Cardiac muscle cell (in vitro differentiated cells and primary cell): ENCODE measurements around the gene SRSF2. TPM values are rescaled to one million over a fixed set of nuclear protein-coding genes. Genes with fewer than 3 reads are reported as not detected.
"Not testable (repeated sequence)": the region's sequence is repeated elsewhere in the genome, so short reads cannot be mapped to it uniquely, and the experiment has no call there.

ENCODE experiments used
- DNase-seq, 2 donors: peaks; one replicate each; pipeline versions ENCODE4 v3.0.0 to v3.0.0-alpha.2; 2010 to 2017; ENCODE audit warnings: low read depth in 1 of 2, low spot score in 1 of 2
- H3K27ac ChIP-seq: fragments of 200-600 bp; sonication (generic); 2 replicates; pipeline ENCODE4 v1.5.1; 2016
- H3K27me3 ChIP-seq: fragments of 200-600 bp; sonication (generic); 2 replicates; pipeline ENCODE4 v1.6.0; 2016; ENCODE audit warnings: control low read depth
- H3K36me3 ChIP-seq: fragments of 200-600 bp; sonication (generic); 2 replicates; pipeline ENCODE4 v1.5.1; 2016; ENCODE audit warnings: control low read depth
- H3K4me1 ChIP-seq: fragments of 200-600 bp; sonication (generic); 2 replicates; pipeline ENCODE4 v1.8.1; 2017; ENCODE audit warnings: low read depth, mild to moderate bottlenecking, mixed run types
- H3K4me3 ChIP-seq: fragments of 200-600 bp; sonication (generic); 2 replicates; pipeline ENCODE4 v1.5.1; 2016; ENCODE audit warnings: mild to moderate bottlenecking
- H3K9me3 ChIP-seq: fragments of 200-600 bp; sonication (generic); 2 replicates; pipeline ENCODE4 v1.5.1; 2017; ENCODE audit warnings: low read depth, mild to moderate bottlenecking, control low read depth
- polyA plus RNA-seq: library from polyadenylated mRNA; unstranded; fragments of >200 nt; fragmentation: Nextera tagmentation; extraction: Ambion mirVana; gene quantifications from 2 replicates; pipeline ENCODE4 v1.2.1, GENCODE V29; 2016
- total RNA-seq: library from RNA; depleted of rRNA; stranded (reverse); fragments of >200 nt; gene quantifications from 2 replicates; pipeline ENCODE4 v1.2.3, GENCODE V29; 2016
- TF ChIP-seq, protein P1 (sequence below): IDR thresholded peaks from 2 replicates; pipeline ENCODE4 v1.5.1; 2012; ENCODE audit warnings: low read depth, mild to moderate bottlenecking, low read length

The SRSF2 gene
- total and polyA plus RNA-seq, 2 experiments from 2014 or later = 265 to 398 TPM

DNA sequence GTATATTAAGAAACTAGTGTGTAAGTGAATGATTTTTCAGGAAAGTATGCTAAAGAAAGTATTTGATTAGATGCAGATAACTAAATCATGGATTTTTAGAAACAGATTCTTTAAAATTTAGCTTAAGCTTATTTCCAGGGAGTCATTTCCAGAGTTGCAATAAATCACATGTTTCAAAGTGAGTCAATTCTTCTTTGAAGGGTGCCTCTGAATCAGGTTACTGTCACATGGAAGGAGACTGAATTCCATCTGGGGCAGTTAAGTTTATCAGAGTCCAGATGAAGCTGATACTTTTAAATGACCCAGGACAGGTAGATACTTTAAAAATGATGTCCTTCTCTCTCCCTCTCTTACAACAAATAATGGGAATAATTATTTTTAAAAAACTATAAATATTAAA lies 5.8 kb upstream of the SRSF2 start:
- no peak overlapping the region for H3K27ac ChIP-seq
- H3K27me3 ChIP-seq = no peaks in the 10 kb centered on the region
- H3K9me3 ChIP-seq = no peaks in the 10 kb centered on the region
- peaks cover 32% of the 10 kb centered on the region for H3K4me1 ChIP-seq
- peaks cover 21% of the 10 kb centered on the region for H3K36me3 ChIP-seq
- TF ChIP-seq, protein P1, sequence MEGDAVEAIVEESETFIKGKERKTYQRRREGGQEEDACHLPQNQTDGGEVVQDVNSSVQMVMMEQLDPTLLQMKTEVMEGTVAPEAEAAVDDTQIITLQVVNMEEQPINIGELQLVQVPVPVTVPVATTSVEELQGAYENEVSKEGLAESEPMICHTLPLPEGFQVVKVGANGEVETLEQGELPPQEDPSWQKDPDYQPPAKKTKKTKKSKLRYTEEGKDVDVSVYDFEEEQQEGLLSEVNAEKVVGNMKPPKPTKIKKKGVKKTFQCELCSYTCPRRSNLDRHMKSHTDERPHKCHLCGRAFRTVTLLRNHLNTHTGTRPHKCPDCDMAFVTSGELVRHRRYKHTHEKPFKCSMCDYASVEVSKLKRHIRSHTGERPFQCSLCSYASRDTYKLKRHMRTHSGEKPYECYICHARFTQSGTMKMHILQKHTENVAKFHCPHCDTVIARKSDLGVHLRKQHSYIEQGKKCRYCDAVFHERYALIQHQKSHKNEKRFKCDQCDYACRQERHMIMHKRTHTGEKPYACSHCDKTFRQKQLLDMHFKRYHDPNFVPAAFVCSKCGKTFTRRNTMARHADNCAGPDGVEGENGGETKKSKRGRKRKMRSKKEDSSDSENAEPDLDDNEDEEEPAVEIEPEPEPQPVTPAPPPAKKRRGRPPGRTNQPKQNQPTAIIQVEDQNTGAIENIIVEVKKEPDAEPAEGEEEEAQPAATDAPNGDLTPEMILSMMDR = no peak
- no peak overlapping the region for H3K4me3 ChIP-seq
- no peak for DNase-seq

DNA sequence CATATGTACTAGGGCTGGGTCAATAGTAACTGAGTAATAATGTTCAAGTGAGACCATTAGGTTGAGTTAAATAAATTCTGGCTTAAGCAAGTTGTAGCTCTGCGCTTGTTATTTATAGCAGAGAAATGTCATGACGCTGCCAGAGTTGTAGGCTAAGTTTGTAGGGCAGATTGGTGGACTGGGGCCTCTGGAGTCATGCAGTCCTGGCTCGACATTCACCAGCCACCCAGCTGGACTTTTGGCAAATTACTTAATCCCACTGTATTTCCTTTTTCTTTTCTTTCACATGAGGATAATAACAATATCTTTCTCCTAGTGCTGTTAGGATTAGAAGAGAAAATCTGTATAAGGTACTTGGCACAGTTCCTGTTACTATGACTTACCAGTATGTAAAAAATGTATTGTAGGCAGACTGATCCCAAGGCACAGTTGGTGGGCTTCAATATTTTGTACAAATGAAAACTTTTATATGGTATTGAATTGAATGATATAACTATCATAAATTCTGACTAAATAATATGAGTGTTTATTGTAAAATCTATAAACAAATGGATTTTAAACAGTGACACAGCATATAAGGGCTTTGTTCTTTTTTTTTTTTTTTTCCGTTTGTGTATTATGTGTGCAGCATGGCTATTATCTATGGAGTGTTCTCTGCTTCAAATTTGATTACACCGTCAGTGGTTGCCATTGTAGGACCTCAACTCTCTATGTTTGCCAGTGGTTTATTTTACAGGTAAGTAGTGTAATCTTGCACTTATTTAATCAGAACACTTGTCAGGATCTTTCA lies 3.4 kb upstream of the SRSF2 start:
- Histone ChIP-seq H3K9me3 (no peaks in the 10 kb centered on the region), H3K4me3 (peak overlapping the region; percentile 90), H3K27ac (peak overlapping the region; percentile 77), H3K4me1 (peaks cover 26% of the 10 kb centered on the region), H3K27me3 (no peaks in the 10 kb centered on the region), H3K36me3 (peaks cover 25% of the 10 kb centered on the region)
- DNase-seq = peak; percentile 39 to 59
- TF ChIP-seq, protein P1 = no peak

DNA sequence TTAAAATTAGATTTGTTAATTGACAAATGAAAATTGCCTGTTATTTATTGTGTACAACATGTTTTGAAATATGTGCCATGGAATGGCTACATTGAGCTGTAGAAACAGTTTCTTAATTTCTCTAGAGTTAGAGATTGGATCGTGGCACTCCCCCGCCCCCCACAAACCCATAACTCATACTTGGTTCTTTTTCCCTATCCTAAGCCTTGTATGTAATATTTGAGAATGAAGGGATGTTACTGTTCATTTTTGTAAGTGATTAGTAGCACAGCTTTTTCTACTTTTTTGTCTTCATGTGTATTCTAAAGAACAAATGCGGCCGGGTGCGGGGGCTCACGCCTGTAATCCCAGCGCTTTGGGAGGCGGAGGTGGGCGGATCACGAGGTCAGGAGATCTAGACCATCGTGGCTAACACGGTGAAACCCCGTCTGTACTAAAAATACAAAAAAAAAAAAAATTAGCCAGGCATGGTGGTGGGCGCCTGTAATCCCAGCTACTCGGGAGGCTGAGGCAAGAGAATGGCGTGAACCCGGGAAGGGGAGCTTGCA lies 2.5 kb upstream of the SRSF2 start:
- Histone ChIP-seq H3K4me3 (peak overlapping the region; percentile 90), H3K4me1 (peaks cover 31% of the 10 kb centered on the region), H3K36me3 (peaks cover 22% of the 10 kb centered on the region)
- H3K9me3 ChIP-seq, H3K27ac ChIP-seq, H3K27me3 ChIP-seq, DNase-seq: not testable (repeated sequence)

DNA sequence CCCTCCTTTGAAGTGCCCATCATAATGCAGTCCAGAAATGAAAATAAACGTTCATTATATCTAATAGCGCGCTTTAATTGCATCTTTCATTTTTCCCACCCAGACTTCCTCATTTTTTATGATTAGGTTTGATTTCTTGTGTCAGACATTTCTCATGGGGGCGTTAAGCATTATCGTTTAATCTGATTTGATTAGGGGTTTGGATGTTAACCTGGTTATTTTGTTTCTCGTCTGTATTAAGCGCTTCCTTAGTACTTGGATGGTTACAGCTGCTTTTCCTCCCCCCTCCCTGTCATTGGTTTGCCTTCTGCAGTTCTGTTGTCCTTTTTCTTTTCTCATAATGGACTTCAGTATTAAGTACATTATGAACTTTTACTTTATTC lies 1.3 kb upstream of the SRSF2 start:
- Histone ChIP-seq H3K4me1 (peaks cover 26% of the 10 kb centered on the region), H3K9me3 (no peaks in the 10 kb centered on the region), H3K27me3 (no peaks in the 10 kb centered on the region), H3K4me3 (peak overlapping the region; percentile 90), H3K36me3 (peaks cover 30% of the 10 kb centered on the region), H3K27ac (peak overlapping the region; percentile 95)
- DNase-seq = no peak
- TF ChIP-seq, protein P1 = no peak

DNA sequence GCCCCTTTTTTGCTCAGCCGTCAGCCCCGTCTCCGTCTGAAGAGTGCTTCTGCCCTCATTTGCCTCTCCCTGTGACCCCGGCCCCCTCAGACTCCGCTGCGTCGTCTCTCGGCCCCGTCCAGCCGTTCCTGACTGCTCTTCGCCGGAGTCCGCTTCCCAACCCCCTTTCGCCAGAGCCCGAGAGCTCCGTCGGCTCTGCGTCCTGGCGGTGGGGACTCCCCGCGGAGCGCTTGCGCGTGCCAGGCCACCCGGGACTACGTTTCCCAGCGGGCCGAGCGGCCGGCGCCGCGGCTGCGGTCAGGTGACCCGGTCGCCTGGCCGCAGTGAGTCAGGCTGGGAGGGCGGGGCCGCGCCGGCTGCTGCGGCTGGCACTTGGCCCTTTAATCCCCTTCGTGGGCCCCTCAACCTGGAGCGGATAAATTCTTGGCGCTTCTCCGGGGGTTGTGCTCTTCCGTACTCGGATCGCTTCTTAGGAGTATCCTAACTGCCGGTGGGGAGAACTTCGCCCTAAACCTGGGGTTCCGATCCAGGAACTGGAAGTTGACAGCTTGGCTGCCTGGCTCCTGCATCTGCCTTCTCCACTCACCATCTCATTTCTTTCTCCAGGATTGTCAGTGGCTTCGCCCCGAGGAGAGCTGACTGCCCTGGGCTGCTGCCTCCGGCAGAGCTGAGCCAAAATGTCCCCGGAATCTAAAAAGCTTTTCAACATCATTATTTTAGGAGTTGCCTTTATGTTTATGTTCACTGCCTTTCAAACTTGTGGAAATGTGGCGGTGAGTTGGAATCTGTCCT lies 741 bp upstream of the SRSF2 start, which contains the start of gene MFSD11:
MFSD11 (plus strand) TSS at position 444 of the 792 bp plus-strand sequence; CDS start at position 678, 234 bp downstream.
- peak; percentile 97 for DNase-seq

More for the DNA sequence above, 741 bp upstream of the SRSF2 start, which contains the start of gene MFSD11:
- Histone ChIP-seq H3K4me1 (peaks cover 26% of the 10 kb centered on the region), H3K4me3 (peak within 1 kb of the TSS; percentile 90), H3K9me3 (no peaks in the 10 kb centered on the region), H3K27ac (peak within 1 kb of the TSS; percentile 95), H3K27me3 (no peaks in the 10 kb centered on the region), H3K36me3 (peaks cover 34% of the 10 kb centered on the region)
- TF ChIP-seq, protein P1 = no peak
